ENCODE measurements around the gene GSTO1.

The GSTO1 gene

GRCh38 chr10:104279550-104280259 is 25.0 kb downstream of the GSTO1 start:
- CTCF ChIA-PET = interaction anchor here (0.6 kb wide), 2 partner anchors 11 to 71 kb away, joined by 3 read pairs; no protein-coding TSS in a partner anchor
- no peak overlapping the region for H3K27ac ChIP-seq
- DNase-seq (ENCODE audit: low spot score) = no peak
- POLR2A ChIA-PET (ENCODE audit: low non-redundant PET) = interaction anchor here (1.8 kb wide), 1 partner anchor 11 kb away, joined by 5 read pairs; the partner anchor contains the start of gene GSTO2
- TF ChIP-seq CTCF (conservative IDR thresholded peaks at IDR 0.05; ENCODE audit: low read depth) = no peak

- ChIA-PET POLR2A (ENCODE audit: low non-redundant PET) (no interaction called here), CTCF (no interaction called here)
- no peak overlapping the region for H3K27ac ChIP-seq
- no peak for TF ChIP-seq CTCF (conservative IDR thresholded peaks at IDR 0.05; ENCODE audit: low read depth)
- DNase-seq (ENCODE audit: low spot score) = no peak
Measured at GRCh38 chr10:104281694-104282093, 27.0 kb downstream of the GSTO1 start.

- H3K27ac ChIP-seq = no peak overlapping the region
- POLR2A ChIA-PET (ENCODE audit: low non-redundant PET) = interaction anchor here (1.0 kb wide), 1 partner anchor 29 kb away, joined by 3 read pairs; no protein-coding TSS in a partner anchor
- DNase-seq (ENCODE audit: low spot score) = no peak
- no peak for TF ChIP-seq CTCF (conservative IDR thresholded peaks at IDR 0.05; ENCODE audit: low read depth)
- CTCF ChIA-PET = interaction anchor here (0.7 to 2.0 kb wide), 2 partner anchors 10 to 39 kb away, joined by 3 to 5 read pairs; no protein-coding TSS in a partner anchor
Measured at GRCh38 chr10:104284846-104285245, 30.2 kb downstream of the GSTO1 start.

GRCh38 chr10:104286939-104287338 is 32.2 kb downstream of the GSTO1 start:
- no peak overlapping the region for H3K27ac ChIP-seq
- ChIA-PET POLR2A (ENCODE audit: low non-redundant PET) (no interaction called here), CTCF (interaction anchor here (0.6 kb wide), 1 partner anchor 66 kb away, joined by 4 read pairs; the partner anchor contains the start of gene CFAP58)
- TF ChIP-seq CTCF (conservative IDR thresholded peaks at IDR 0.05; ENCODE audit: low read depth) = no peak
- no peak for DNase-seq (ENCODE audit: low spot score)

- CTCF ChIA-PET = interaction anchor here (0.6 kb wide), 1 partner anchor 17 kb away, joined by 3 read pairs; no protein-coding TSS in a partner anchor
- no peak for DNase-seq (ENCODE audit: low spot score)
- no peak for TF ChIP-seq CTCF (conservative IDR thresholded peaks at IDR 0.05; ENCODE audit: low read depth)
- POLR2A ChIA-PET (ENCODE audit: low non-redundant PET) = no interaction called here
- no peak overlapping the region for H3K27ac ChIP-seq
Measured at GRCh38 chr10:104288355-104288754, 33.7 kb downstream of the GSTO1 start.

- H3K27ac ChIP-seq = peak overlapping the region; percentile 31; the same call in 1 of the 2 replicates
- TF ChIP-seq CTCF (conservative IDR thresholded peaks at IDR 0.05; ENCODE audit: low read depth) = peak; percentile 99
- POLR2A ChIA-PET (ENCODE audit: low non-redundant PET) = interaction anchor here (0.7 kb wide), 1 partner anchor 17 kb away, joined by 3 read pairs; no protein-coding TSS in a partner anchor
- CTCF ChIA-PET = interaction anchor here (0.6 to 3.7 kb wide), 27 partner anchors 8 to 949 kb away, joined by 3 to 42 read pairs (median 5); partner anchors contain the start of gene CFAP58
- DNase-seq (ENCODE audit: low spot score) = peak; percentile 93
Measured at GRCh38 chr10:104291439-104291951, 36.8 kb downstream of the GSTO1 start.
